ENCODE measurements around the gene ABCC1. TPM values are rescaled to one million over a fixed set of nuclear protein-coding genes. Genes with fewer than 3 reads are reported as not detected.

The ABCC1 gene
- total RNA-seq, 6 donors from 2014 or later = 35.4 to 106 (median 44.8) TPM

DNA sequence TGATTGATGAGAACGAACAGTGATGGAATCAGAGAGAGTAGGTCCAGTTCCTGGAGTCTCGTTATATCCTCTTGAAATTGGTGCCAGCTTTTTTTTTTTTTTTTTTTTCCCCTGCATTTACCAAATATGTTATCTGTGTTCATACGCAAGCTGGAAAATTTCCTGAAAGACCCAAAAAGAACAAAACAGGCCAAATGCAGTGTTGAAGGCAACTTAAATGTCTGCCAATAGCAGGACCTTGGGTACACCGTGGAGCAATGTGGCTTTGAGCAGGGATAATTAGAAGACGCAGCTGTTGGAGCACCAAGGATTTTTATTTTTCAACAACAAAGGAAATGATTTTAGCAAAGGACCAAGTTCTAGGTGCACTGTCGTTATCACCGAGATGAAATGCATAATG, 168.9 kb downstream of the ABCC1 start:
- 97% methylated on average over 7 of the region's 7 CpGs for WGBS, 2 donors
- Histone ChIP-seq H3K27me3 (no peaks in the 10 kb centered on the region), H3K4me3 (no peak overlapping the region), H3K36me3 (peaks cover 14 to 80% (median 55%) of the 10 kb centered on the region in 4 donors), H3K4me1 (peaks cover 0 to 12% (median 7%) of the 10 kb centered on the region in 4 donors), H3K27ac (no peak overlapping the region), H3K9me3 (peaks cover 0 to 7% (median 0%) of the 10 kb centered on the region in 4 donors)
- DNase-seq (no peak), ATAC-seq (ENCODE audit: low FRiP score in 2 of 2) (no peak)
- TF ChIP-seq POLR2A (IDR thresholded peaks at IDR 0.05) (no peak), EP300 (IDR thresholded peaks at IDR 0.05) (no peak), POLR2AphosphoS5 (IDR thresholded peaks at IDR 0.05) (no peak), CTCF (IDR thresholded peaks at IDR 0.05) (no peak)

- no peaks in the 10 kb centered on the region for H3K27me3 ChIP-seq
- no peak overlapping the region for H3K4me3 ChIP-seq
- H3K9me3 ChIP-seq = peaks cover 0 to 13% (median 4%) of the 10 kb centered on the region in 4 donors
- DNase-seq (no peak), ATAC-seq (ENCODE audit: low FRiP score in 2 of 2) (no peak)
- H3K36me3 ChIP-seq = peaks cover 12 to 76% (median 49%) of the 10 kb centered on the region in 4 donors
- no peak for TF ChIP-seq EP300 (IDR thresholded peaks at IDR 0.05)
- no peak for TF ChIP-seq POLR2AphosphoS5 (IDR thresholded peaks at IDR 0.05)
- TF ChIP-seq POLR2A (IDR thresholded peaks at IDR 0.05) = no peak
- no peak for TF ChIP-seq CTCF (IDR thresholded peaks at IDR 0.05)
- 63 to 72% methylated on average over 8 of the region's 8 CpGs for WGBS, 2 donors
- H3K4me1 ChIP-seq = peaks cover 0 to 12% (median 7%) of the 10 kb centered on the region in 4 donors
- peak overlapping the region in 3 of 4 donors; percentile 35 to 78 (median 50) for H3K27ac ChIP-seq
These were observed 170.6 kb downstream of the ABCC1 start for GRCh38 chr16:16120044-16120381.

DNA sequence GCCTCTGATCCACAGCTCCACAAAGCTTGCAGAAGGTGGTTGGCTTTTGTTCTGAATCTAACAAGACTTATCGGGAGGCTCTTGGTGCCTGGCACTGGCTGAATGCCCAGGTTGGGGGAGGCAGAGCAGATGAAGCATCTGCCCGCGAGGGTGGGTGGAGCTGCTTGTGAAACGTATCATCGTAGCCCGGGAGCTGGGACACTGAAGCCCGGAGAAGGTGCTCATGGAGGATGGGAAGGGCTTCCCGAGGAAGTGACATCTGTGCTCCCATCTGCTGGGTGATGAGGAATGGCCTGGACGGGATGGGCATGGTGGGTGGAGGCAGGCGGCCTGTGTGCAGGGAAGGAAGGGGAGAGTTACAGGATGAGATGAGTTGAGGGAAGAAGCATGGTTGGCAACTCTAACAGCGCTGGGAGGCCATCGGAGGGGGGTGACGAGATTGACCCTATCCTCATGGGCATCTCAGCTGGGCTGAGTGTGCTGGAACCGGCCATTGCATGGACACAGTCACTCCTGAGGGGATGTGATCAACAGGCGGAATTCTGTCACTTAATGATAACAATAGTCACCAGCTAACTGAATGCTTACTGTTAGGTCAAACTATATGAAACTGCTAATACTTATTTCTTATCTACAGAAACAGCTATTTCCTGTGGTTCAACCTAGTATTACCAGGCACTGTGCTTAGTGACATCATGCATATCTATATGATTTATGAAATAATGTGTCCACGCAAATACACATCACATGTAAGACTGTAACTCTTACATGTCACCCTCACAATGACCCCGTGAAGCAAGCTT, 171.2 kb downstream of the ABCC1 start:
- H3K36me3 ChIP-seq = peaks cover 12 to 74% (median 47%) of the 10 kb centered on the region in 4 donors
- no peaks in the 10 kb centered on the region for H3K27me3 ChIP-seq
- H3K9me3 ChIP-seq = peaks cover 0 to 15% (median 6%) of the 10 kb centered on the region in 4 donors
- DNase-seq (peak in 1 of 2 donors; percentile 48), ATAC-seq (ENCODE audit: low FRiP score in 2 of 2) (peak; percentile 19 to 64)
- no peak overlapping the region for H3K4me3 ChIP-seq
- H3K27ac ChIP-seq = peak overlapping the region; percentile 19 to 78 (median 42)
- WGBS, 2 donors = 30 to 53% methylated on average over 16 to 17 of the region's 17 CpGs
- TF ChIP-seq POLR2AphosphoS5 (IDR thresholded peaks at IDR 0.05) = peak; percentile 14 to 68
- peak in 2 of 4 donors; percentile 25 to 56 for TF ChIP-seq EP300 (IDR thresholded peaks at IDR 0.05)
- TF ChIP-seq CTCF (IDR thresholded peaks at IDR 0.05) = no peak
- TF ChIP-seq POLR2A (IDR thresholded peaks at IDR 0.05) = no peak
- H3K4me1 ChIP-seq = peaks cover 0 to 12% (median 7%) of the 10 kb centered on the region in 4 donors

- Histone ChIP-seq H3K4me3 (no peak overlapping the region), H3K36me3 (peaks cover 12 to 74% (median 46%) of the 10 kb centered on the region in 4 donors), H3K4me1 (peaks cover 0 to 12% (median 7%) of the 10 kb centered on the region in 4 donors), H3K27me3 (no peaks in the 10 kb centered on the region), H3K9me3 (peaks cover 0 to 15% (median 6%) of the 10 kb centered on the region in 4 donors), H3K27ac (peak overlapping the region in 3 of 4 donors; percentile 5 to 61 (median 50))
- no peak for ATAC-seq (ENCODE audit: low FRiP score in 2 of 2)
- 66 to 76% methylated on average over 6 of the region's 6 CpGs for WGBS, 2 donors
- no peak for TF ChIP-seq CTCF (IDR thresholded peaks at IDR 0.05)
- TF ChIP-seq POLR2A (IDR thresholded peaks at IDR 0.05) = no peak
- no peak for TF ChIP-seq EP300 (IDR thresholded peaks at IDR 0.05)
- no peak for TF ChIP-seq POLR2AphosphoS5 (IDR thresholded peaks at IDR 0.05)
- DNase-seq = no peak
These were observed 171.8 kb downstream of the ABCC1 start for GRCh38 chr16:16121185-16121727.
